HG03097 (cell line): ENCODE results near the gene HM13.
"Not testable (repeated sequence)": the region's sequence is repeated elsewhere in the genome, so short reads cannot be mapped to it uniquely, and the experiment has no call there.

ENCODE experiments used
- ATAC-seq: cut with Tn5 transposase; IDR thresholded peaks from one replicate; pipeline ENCODE4 v1.9.1; 2021; ENCODE audit not compliant: unreplicated experiment, low FRiP score

The HM13 gene

DNA sequence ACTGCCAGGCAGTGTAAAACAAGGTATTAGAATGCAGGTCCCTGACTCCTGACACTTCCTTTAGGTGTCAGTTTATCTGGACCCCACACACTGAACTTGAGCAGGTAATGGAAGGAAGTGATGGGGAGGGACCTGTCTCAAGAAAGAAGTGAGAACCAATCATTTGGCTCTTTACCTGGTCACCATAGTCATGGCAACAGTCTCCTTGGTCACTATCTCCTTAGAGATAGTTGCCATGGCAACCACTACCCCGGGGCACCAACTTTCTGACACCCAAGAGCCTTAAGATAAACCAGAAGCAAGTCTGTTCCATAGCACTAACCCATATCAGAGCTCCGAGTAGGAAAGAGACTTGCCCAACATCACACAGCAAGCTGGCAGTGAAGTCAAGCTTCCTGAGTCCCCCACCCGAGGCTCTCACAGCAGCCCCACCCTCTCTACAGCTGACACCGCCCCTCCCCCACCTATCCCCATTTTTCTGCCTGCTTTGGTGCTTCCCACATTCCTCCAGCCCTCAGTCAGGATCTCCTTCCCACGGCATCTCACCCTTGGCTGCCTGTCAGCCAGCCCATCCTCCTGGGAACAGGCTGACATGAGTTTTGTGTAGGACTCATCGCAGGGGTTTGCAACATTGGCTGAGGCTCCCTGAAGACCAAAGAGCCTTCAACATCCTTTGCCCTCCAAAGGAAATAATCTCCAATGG is 16.3 kb upstream of the HM13 start:
- no peak for ATAC-seq

DNA sequence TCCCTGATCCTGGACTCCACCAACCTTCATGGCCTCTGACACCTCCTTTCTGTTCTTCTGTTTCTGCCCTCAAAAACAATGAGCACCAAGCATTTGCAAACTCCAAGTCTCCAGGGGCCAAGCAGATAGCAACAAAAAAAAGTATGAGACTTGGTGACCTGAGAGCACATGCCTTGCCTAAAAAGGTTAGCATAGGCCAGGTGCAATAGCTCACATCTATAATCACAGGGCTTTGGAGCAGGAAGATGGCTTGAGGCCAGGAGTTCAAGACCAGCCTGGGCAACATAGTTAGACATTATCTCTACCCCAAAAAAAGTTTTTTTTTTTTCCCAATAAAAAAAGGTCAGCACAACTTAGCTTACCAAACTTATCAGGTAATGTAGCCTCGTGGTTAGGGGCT is 13.7 kb upstream of the HM13 start:
- ATAC-seq, result no peak

DNA sequence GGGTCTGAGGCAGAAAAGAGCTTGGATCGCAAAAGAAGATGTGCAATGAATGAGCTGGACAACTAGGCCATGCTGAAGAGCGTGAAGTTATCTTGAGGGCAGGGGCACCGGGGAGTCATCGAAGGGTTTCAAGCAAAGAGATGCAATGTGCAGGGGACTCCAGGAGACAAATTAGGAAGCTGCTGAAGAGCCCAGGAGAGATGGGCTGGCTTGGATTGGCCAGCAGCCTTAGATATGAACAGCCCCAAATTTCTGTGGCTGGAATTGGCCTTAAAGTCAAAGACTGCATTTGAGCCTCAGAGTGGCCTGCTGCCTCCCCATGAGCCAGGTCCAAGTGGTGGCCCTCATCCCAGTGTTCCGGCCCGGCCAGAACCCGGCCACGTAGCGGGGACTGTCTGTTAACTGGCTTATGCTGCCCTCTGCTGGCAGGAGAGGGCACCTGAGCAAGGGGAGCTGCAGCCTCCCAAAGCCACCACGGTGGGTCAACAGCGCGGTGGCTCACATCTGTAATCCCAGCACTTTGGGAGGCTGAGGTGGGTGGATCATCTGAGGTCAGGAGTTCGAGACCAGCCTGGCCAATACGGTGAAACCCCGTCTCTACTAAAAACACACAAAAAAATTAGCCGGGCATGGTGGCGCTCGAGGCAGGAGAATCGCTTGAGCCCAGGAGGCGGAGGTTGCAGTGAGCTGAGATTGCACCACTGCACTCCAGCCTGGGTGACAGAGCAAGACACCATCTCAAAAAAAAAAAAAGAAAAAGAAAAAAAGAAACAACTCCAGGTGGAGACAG is 11.2 kb upstream of the HM13 start:
- peak; percentile 89 for ATAC-seq

DNA sequence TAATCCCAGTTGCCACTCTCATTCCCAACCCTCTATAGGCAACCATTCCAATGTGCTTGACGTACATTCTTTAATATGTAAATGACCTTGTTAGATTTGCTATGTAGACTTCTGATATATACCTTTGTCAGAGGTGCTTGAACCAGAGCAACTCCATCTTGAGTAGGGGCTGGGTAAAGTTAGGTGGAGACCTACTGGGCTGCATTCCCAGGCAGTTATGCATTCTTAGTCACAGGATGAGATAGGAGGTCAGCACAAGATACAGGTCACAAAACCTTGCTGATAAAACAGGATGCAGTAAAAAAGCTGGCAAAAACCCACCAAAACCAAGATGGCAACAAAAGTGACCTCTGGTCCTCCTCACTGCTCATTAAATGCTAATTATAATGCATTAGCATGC is 8.3 kb upstream of the HM13 start:
- ATAC-seq, result no peak

DNA sequence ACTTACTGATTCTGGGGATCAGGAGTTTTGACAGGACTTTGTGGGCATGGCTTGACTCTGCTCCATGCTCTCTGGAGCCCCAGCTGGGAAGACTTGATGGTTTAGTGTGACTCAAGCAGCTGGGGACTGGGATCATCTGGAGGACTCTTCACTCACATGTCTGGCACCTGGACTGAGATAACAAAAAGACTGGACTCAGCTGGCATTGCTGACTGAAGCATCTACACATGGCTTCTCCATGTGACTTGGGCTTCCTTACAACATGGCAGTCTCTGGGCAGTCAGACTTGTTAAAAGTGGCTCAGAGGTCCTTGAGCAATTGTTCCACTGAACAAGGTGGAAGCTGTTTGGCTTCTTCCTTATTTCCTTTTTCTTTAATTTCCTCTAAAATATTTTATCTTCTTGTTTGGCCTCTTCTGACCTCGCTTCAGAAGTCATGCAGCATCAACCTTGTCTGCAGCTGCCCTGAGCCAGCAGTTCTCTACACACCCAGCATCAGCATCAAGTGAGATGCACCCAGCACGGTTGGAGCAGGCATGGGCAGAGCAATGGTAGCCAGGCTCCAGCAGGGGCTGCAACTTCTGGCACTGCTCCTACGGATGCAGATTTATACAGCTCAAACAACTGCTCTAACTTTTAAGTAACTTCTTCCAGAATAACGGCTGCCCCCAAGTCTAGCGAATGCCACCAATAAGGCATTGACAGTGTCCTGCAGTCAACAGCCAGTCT is 5.6 kb upstream of the HM13 start:
- no peak for ATAC-seq

DNA sequence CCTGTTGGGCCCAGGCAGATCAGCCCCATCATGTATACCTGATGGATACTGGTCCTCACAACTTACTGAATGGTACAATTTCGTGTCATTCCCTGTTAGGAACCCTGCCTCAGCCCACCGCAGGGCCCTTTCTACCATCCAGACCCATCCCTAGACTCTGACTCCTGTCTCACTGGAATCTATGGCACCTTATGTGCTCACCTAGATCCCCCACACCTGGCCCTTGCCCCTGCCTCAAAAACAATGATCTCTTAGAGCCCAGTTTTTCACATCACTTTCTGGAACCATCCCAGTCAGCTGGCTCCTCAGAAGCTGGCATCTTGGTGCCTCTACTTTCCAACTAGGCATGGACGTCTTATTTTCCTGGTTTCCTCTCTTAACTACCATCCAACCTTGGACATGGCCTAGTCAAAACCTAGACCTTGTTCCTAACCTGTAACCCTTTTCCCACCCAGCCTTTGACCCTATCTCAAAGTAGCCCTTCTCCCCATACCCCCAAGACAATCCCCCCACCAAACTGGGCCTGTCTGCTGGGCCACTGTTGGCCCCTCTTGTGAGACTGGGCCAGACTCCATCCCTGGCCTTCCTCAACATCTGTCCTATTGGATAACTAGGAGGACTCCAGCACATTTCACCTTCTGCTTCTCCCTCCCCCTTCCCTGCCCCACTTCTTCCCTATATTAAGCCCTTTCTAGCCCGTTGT is 981 bp downstream of the HM13 start:
- ATAC-seq, result no peak

DNA sequence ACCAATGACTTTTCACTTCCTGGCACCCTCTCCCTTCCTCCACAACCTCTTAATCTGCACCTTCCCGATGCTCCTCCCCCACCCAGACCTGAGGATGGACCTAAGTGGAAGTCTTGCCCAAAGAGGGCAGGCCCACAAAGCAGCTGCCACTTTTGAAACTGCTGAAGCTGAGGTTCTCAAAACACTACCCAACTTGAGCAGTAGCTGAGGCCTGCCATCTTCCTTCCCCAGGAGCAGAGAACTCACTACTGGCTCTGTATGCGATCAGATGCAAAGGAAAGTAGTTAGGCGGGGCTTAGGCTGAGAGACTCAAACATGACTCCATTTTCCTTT is 1.5 kb downstream of the HM13 start:
- ATAC-seq, result no peak

DNA sequence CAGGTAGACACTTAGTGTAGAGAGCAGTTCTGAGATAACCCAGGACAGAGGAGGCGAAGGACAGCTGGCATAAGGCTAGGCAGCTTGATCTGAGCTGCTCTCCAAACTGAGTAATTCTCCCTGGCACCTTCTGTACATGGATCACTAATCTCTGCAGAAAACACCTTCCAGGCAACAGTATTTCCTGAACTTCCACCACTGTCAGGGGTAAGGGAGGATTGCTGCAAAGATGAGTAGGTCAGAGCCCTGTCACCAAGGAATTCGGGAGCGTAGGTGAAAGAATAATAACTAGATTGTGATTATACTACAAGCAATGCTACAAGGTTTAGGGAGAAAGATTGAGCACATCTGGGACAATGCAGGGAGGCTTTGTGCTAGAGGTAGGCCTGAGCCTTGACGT is 1.9 kb downstream of the HM13 start:
- ATAC-seq, result no peak

DNA sequence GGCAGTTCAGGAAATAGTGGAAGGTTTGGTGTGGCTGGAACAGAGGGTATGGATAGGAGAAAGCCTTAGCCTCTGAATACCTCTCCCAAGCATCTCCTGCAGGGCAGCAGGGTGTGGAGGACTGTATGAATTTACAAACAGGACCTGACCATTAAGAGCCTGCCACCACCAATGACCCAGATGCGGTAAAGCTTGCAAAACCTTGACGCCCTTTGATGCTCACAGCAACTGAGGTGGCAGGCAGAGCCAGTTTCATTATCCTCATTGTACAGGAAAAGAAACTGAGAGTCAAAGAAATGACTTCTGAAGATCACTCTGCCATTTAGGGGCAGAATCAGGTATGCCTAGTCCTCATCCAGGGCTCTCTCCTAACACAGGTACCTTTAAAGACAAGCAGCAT is 2.4 kb downstream of the HM13 start:
- ATAC-seq, result no peak

GRCh38 chr20:31517373-31517772 is 3.1 kb downstream of the HM13 start:
- ATAC-seq, result no peak

DNA sequence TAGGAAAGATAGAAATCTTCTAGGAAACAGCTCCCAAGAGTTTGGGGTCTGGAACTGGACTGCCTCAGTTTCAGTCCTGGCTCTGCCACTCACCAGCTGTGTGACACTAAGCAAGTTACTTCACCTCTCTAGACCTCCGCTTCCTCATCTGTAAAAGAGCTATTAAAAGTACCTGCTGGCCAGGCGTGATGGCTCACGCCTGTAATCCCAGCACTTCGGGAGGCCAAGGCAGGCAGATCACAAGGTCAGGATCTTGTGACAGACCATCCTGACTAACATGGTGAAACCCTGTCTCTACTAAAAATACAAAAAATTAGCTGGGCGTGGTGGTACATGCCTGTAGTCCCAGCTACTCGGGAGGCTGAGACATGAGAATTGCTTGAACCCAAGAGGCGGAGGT is 7.0 kb downstream of the HM13 start:
- not testable (repeated sequence) for ATAC-seq

DNA sequence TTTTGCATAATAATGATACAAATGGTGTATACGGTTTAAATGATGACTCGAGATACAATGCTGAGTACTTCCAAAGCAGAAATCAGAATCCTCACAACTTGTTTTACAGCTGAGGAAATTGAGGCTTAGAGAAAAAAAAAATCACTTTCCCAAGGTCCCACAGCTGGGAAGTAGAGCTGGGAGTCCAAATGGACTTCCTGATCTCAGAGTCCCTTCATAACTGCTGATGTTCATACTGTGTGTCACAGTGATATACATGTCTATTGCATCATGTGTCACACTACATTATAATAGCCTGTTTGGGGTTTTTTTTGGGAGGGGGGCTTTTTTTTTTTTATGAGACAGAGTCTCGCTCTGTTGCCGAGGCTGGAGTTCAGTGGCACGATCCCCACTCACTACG is 8.5 kb downstream of the HM13 start:
- ATAC-seq, result no peak

- ATAC-seq, result no peak
Measured at GRCh38 chr20:31523361-31524283, 9.4 kb downstream of the HM13 start.

GRCh38 chr20:31527266-31527665 is 13.0 kb downstream of the HM13 start:
- no peak for ATAC-seq

DNA sequence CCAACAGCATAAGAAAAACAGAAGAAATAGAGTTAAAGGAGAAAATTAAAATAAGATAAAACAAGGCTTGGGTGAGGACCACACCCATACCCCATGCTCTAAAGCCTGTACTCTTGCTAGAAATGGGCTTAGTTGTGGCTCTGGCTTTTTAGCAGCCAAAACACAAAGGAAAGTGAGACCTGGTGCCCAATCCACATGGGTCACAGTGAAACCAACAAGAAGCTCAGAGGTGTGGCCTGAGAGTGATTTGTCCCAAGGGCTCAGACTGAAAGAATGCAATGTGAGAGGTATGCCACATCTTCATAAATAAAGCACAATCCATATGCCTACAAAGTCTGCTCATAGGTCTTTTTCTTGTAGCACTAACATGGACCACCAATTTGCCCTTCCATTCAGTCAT is 21.1 kb downstream of the HM13 start:
- ATAC-seq, result no peak

DNA sequence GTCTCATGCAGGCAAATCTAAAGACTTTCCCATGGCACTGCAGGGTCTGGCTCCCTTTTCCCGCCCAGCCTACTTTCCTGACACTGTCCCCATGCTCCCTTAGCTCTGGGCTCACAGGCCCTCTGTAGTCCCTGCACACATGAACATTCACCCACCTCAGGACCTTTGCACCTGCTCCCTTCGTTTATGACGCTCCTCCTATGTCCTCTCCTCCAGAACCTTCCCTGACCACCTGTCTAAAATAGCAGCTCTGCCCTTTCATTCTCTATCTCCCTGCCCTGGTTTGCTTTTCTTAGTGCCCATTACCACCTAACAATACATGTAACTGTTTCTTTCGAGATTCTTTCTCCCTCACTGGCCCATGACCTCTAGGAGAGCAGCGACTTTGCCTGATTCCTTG is 22.3 kb downstream of the HM13 start:
- ATAC-seq, result no peak

DNA sequence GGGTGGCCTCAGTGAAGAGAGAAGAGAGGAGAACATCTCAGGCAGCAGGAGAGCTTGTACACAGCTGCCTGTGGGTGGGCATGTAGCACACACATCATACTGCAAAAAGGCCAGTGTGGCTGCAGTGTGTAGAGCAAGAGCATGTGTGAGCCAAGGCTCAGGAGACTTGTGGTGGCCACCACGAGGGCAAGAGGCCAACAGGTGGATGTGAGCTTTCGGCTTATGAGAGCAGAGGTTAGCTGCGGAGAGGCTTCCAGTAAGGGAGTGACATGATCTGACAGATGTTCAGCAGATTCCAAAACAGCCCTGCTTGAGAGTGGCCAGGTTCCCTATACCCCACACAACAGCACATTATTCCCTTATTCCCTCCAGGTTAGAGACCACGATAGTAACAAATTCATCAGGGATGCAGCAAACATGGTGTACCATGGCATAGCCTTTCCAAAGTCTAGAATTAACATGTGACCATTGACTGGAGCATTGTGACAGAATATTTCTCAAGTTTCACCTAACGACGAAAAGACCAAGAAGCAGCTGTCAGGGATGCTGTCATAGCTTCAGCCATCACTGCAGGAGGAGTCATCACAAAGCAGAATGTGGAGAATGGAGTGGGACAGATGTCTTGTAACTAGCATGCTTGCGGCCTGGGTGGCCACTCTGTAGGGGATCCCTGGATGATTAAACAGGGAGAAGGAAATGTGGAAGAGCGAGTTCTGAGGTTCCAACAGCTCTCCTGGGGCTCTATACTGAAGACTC is 23.1 kb downstream of the HM13 start:
- no peak for ATAC-seq

GRCh38 chr20:31537890-31538289 is 23.6 kb downstream of the HM13 start:
- no peak for ATAC-seq

GRCh38 chr20:31538326-31538725 is 24.1 kb downstream of the HM13 start:
- ATAC-seq, result no peak
